Stimulated activated CD4-positive, alpha-beta T cell treated with anti-CD3 and anti-CD28 coated beads, TNF-alpha, amount 100 ng/mL, for 4 hours (primary cell): ENCODE measurements around the gene WDR4.
"Not testable (repeated sequence)": the region's sequence is repeated elsewhere in the genome, so short reads cannot be mapped to it uniquely, and the experiment has no call there.

Source experiments
- DNase-seq, 3 experiments: peaks; one replicate each; pipeline ENCODE4 v3.0.0-alpha.2; 2020; ENCODE audit warnings: low read depth in 3 of 3

WDR4 gene

GRCh38 chr21:42852925-42853570 lies 26.3 kb downstream of the WDR4 start:
- no peak for DNase-seq

GRCh38 chr21:42851812-42852665 lies 27.3 kb downstream of the WDR4 start:
- DNase-seq, result no peak

GRCh38 chr21:42850866-42851391 lies 28.4 kb downstream of the WDR4 start:
- no peak for DNase-seq

- no peak for DNase-seq
These were observed 28.9 kb downstream of the WDR4 start for GRCh38 chr21:42850463-42850862.

- DNase-seq, result no peak
These were observed 29.5 kb downstream of the WDR4 start for GRCh38 chr21:42849759-42850412.

GRCh38 chr21:42848932-42849758 lies 30.2 kb downstream of the WDR4 start:
- DNase-seq, result no peak

- DNase-seq, result not testable (repeated sequence)
These were observed 31.0 kb downstream of the WDR4 start for GRCh38 chr21:42848144-42848931.

- no peak for DNase-seq
These were observed 31.6 kb downstream of the WDR4 start for GRCh38 chr21:42847726-42848125.

GRCh38 chr21:42847051-42847707 lies 32.2 kb downstream of the WDR4 start:
- no peak for DNase-seq

GRCh38 chr21:42846221-42846620 lies 33.1 kb downstream of the WDR4 start:
- no peak for DNase-seq

GRCh38 chr21:42845296-42845965 lies 33.9 kb downstream of the WDR4 start:
- DNase-seq, result no peak

- DNase-seq, result no peak
These were observed 34.8 kb downstream of the WDR4 start for GRCh38 chr21:42844411-42845113.

GRCh38 chr21:42843056-42843455 lies 36.3 kb downstream of the WDR4 start:
- DNase-seq, result no peak

GRCh38 chr21:42841916-42842655 lies 37.3 kb downstream of the WDR4 start:
- not testable (repeated sequence) for DNase-seq

- DNase-seq, result no peak
These were observed 38.0 kb downstream of the WDR4 start for GRCh38 chr21:42841156-42841915.

- no peak for DNase-seq
These were observed 38.8 kb downstream of the WDR4 start for GRCh38 chr21:42840411-42841155.
